ENCODE measurements around the gene WNT2. TPM values are rescaled to one million over a fixed set of nuclear protein-coding genes. Genes with fewer than 3 reads are reported as not detected.
A peak's percentile ranks its signal among the peaks of the same experiment; 100 is the strongest.
"Not testable (repeated sequence)": the region's sequence is repeated elsewhere in the genome, so short reads cannot be mapped to it uniquely, and the experiment has no call there.

WNT2 gene
- total RNA-seq, 6 experiments from 2014 or later: 0.46 to 0.93 (median 0.57) TPM

DNA sequence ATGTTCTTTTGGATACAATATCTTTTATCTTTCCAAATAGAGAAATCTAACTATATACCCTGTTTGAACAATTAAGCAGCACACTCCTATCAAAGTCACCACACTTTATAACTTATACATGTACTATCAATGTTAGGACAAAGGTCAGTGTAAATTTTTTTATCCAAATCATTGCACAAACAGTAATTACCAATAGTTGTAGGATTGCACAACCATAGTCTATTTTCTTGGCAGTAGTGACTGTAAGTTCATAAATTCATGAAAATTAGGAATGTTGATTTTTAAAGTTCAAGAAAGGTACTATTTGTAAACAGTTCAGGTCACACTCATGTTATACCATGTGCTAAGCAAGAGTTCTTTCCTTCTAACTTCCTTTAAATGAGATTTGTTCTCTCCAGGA lies 9.3 kb downstream of the WNT2 start:
- Histone ChIP-seq H3K27ac (no peak overlapping the region), H3K9me3 (no peaks in the 10 kb centered on the region), H3K27me3 (no peaks in the 10 kb centered on the region), H3K36me3 (no peaks in the 10 kb centered on the region), H3K4me1 (peaks cover 0 to 10% (median 4%) of the 10 kb centered on the region in 4 donors), H3K4me3 (no peak overlapping the region)
- intact Hi-C loops (cut with DNase I): no loop called here
- peak in 3 of 4 donors; percentile 44 to 59 (median 58) for ATAC-seq
- no peak for DNase-seq
- TF ChIP-seq, protein P1, sequence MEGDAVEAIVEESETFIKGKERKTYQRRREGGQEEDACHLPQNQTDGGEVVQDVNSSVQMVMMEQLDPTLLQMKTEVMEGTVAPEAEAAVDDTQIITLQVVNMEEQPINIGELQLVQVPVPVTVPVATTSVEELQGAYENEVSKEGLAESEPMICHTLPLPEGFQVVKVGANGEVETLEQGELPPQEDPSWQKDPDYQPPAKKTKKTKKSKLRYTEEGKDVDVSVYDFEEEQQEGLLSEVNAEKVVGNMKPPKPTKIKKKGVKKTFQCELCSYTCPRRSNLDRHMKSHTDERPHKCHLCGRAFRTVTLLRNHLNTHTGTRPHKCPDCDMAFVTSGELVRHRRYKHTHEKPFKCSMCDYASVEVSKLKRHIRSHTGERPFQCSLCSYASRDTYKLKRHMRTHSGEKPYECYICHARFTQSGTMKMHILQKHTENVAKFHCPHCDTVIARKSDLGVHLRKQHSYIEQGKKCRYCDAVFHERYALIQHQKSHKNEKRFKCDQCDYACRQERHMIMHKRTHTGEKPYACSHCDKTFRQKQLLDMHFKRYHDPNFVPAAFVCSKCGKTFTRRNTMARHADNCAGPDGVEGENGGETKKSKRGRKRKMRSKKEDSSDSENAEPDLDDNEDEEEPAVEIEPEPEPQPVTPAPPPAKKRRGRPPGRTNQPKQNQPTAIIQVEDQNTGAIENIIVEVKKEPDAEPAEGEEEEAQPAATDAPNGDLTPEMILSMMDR (IDR thresholded peaks at IDR 0.05): no peak
- TF ChIP-seq POLR2A (IDR thresholded peaks at IDR 0.05): no peak

DNA sequence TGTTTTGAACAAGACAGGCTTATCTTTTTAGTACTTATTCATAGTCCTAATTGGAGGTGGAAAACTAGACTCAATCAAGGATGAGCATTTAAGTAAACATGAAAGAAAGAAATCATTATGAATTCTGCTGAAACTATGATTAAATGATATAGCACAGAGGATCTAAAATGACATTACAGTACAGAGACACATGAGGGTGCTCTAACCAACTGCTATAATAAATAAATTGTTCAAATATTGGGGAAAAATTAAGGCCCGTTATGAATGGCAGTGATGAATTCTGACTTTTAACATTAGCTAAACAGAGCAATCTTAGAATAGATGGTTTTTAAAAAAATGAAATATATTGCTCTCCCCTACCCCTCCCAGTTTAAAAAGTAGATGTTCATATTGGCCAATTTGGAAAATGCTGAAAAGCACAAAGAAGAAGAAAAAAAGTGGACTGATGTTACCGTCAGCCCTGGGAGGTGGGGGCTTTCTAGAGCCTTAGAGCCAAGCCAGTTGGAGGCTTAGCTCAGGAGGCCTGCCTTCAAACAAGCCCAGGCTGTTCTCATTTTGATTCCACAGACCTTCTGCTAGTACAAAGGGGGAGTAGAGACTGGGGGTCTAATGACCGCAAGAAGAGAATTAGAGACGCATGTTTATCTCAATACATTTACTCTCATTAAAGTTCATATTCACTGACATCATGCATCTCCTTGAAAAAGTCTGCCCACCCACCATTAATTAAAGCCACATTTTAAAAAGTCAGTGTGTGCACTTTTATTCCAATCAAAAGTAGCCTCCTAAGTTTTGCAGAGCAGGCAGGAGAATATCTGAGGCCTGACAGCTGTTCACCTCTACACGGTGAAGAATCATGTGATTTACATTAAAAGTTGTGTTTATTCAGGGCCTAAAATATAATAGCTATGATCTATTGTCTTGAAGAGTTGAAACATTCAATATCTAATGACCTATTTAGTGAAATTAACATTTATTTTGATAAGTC lies 10.0 kb downstream of the WNT2 start:
- Histone ChIP-seq H3K9me3 (no peaks in the 10 kb centered on the region), H3K4me1 (peaks cover 0 to 10% (median 4%) of the 10 kb centered on the region in 4 donors), H3K36me3 (no peaks in the 10 kb centered on the region), H3K27me3 (no peaks in the 10 kb centered on the region), H3K27ac (no peak overlapping the region), H3K4me3 (no peak overlapping the region)
- intact Hi-C loops (cut with DNase I): no loop called here
- WGBS (ENCODE audit: insufficient coverage, low coverage, low lambda C conversion rate, missing lambda C conversion rate): 64% methylated on average over 5 of the region's 5 CpGs
- DNase-seq: no peak
- TF ChIP-seq, protein P1 (IDR thresholded peaks at IDR 0.05): peak in 1 of 4 donors; percentile 22
- no peak for TF ChIP-seq POLR2A (IDR thresholded peaks at IDR 0.05)
- ATAC-seq: peak in 1 of 4 donors; percentile 18

DNA sequence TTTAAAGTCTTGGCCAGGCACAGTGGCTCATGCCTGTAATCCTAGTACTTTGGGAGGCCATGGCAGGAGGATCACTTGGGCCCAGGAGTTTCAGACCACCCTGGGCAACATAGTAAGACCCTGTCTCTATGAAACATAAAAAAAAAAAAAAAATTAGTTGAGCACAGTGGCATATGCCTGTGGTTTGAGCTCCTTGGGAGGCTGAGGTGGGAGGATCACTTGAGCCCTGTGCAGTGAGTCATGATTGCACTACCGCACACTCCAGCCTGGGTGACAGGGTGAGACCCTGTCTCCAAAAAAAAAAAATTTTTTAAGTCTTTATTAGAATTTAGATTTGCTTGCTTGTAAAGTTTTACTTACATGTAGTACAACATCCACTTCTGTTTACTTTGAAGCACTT lies 14.0 kb downstream of the WNT2 start:
- Histone ChIP-seq H3K36me3 (no peaks in the 10 kb centered on the region), H3K4me1 (peaks cover 0 to 7% (median 3%) of the 10 kb centered on the region in 4 donors), H3K4me3 (no peak overlapping the region), H3K9me3 (no peaks in the 10 kb centered on the region), H3K27me3 (no peaks in the 10 kb centered on the region), H3K27ac (no peak overlapping the region)
- ATAC-seq: no peak
- TF ChIP-seq, protein P1 (IDR thresholded peaks at IDR 0.05): no peak
- no peak for TF ChIP-seq POLR2A (IDR thresholded peaks at IDR 0.05)
- DNase-seq: no peak
- WGBS (ENCODE audit: insufficient coverage, low coverage, low lambda C conversion rate, missing lambda C conversion rate): 100% methylated on average over 1 of the region's 1 CpG
- intact Hi-C loops (cut with DNase I): no loop called here

DNA sequence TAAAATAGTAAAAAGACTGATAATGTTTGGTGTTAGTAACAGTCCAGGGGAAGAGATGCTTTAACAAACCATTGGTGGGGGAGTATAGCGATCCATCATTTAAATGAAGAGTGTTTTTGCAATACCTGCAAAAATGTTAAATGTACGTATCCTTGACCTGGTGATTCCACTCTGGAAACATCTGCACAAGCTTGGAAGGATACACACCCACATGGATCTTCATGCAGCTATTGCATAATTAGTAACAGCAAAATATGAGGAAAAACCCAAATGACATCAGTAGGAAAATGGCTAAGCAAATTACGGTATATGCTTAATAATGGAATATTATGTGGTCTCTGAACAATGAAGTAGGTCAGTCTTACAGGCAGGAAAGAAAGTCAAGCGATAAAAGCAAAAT lies 20.5 kb downstream of the WNT2 start:
- H3K27me3 ChIP-seq: no peaks in the 10 kb centered on the region
- intact Hi-C loops (cut with DNase I): no loop called here
- H3K4me1 ChIP-seq: no peaks in the 10 kb centered on the region
- 79% methylated on average over 4 of the region's 4 CpGs for WGBS (ENCODE audit: insufficient coverage, low coverage, low lambda C conversion rate, missing lambda C conversion rate)
- DNase-seq (no peak), ATAC-seq (no peak)
- no peaks in the 10 kb centered on the region for H3K36me3 ChIP-seq
- no peak overlapping the region for H3K4me3 ChIP-seq
- no peak overlapping the region for H3K27ac ChIP-seq
- H3K9me3 ChIP-seq: no peaks in the 10 kb centered on the region
- no peak for TF ChIP-seq POLR2A (IDR thresholded peaks at IDR 0.05)
- TF ChIP-seq, protein P1 (IDR thresholded peaks at IDR 0.05): no peak

DNA sequence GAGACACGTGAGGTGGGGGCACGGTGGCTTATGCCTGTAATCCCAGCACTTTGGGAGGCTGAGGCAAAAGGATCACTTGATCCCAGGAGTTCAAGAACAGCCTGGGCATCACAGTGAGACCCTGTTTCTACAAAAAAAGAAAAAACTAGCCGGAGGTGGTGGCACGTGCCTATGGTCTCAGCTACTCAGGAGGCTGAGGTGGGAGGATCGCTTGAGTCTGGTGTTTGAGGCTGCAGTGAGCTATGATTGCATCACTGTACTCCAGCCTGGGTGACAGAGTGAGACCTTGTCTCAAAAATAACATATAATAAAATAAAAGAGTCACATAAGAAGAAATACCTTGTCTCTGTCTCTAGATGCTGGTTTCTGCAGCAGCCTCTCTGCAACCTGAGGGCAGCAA lies 22.4 kb downstream of the WNT2 start:
- intact Hi-C loops (cut with DNase I); H3K9me3 ChIP-seq; H3K4me3 ChIP-seq; DNase-seq; H3K4me1 ChIP-seq; H3K36me3 ChIP-seq; H3K27me3 ChIP-seq; H3K27ac ChIP-seq; ATAC-seq: not testable (repeated sequence)
- 79% methylated on average over 4 of the region's 5 CpGs for WGBS (ENCODE audit: insufficient coverage, low coverage, low lambda C conversion rate, missing lambda C conversion rate)
